Mesenchymal stem cell (in vitro differentiated cells and primary cell): Measurements from ENCODE around the gene DSCAML1.

Source experiments
- DNase-seq: peaks from one replicate; pipeline ENCODE4 v3.0.0-alpha.2; 2013
- H2AFZ ChIP-seq: one replicate; pipeline ENCODE4 v1.6.1; 2013; ENCODE audit warnings: low read depth, mild to moderate bottlenecking, control low read depth, inconsistent platforms, low read length, moderate library complexity
- H2AK5ac ChIP-seq: 2 replicates; pipeline ENCODE4 v1.6.1; 2013; ENCODE audit warnings: low read length, moderate library complexity, mild to moderate bottlenecking, inconsistent platforms; ENCODE audit not compliant: severe bottlenecking
- H2BK120ac ChIP-seq: one replicate; pipeline ENCODE4 v1.6.1; 2013; ENCODE audit warnings: low read depth, mild to moderate bottlenecking, inconsistent platforms, low read length, moderate library complexity
- H2BK12ac ChIP-seq, 2 experiments: one replicate each; pipeline ENCODE4 v1.6.1; 2013; ENCODE audit warnings: inconsistent platforms in 2 of 2, low read length in 2 of 2, mild to moderate bottlenecking in 2 of 2, moderate library complexity in 2 of 2, control low read depth in 1 of 2
- H2BK15ac ChIP-seq: one replicate; pipeline ENCODE4 v1.6.1; 2013; ENCODE audit warnings: mild to moderate bottlenecking, low read depth, inconsistent platforms; ENCODE audit not compliant: poor library complexity, severe bottlenecking
- H2BK5ac ChIP-seq: 2 replicates; pipeline ENCODE4 v1.6.1; 2013; ENCODE audit warnings: low read depth, mild to moderate bottlenecking, low read length, control low read depth, inconsistent platforms; ENCODE audit not compliant: poor library complexity, severe bottlenecking
- H3K14ac ChIP-seq, 2 experiments: one replicate each; pipeline ENCODE4 v1.6.1; 2013; ENCODE audit warnings: inconsistent platforms in 2 of 2, low read length in 2 of 2, control low read depth in 1 of 2, mild to moderate bottlenecking in 1 of 2, moderate library complexity in 1 of 2
- H3K18ac ChIP-seq, 2 experiments: one replicate each; pipeline ENCODE4 v1.6.1; 2013; ENCODE audit warnings: inconsistent platforms in 2 of 2, low read length in 2 of 2, control low read depth in 1 of 2, low read depth in 1 of 2, mild to moderate bottlenecking in 1 of 2
- H3K23ac ChIP-seq, 2 experiments: one replicate each; pipeline ENCODE4 v1.6.1; 2013; ENCODE audit warnings: inconsistent platforms in 2 of 2, low read length in 2 of 2, mild to moderate bottlenecking in 2 of 2, moderate library complexity in 2 of 2, control low read depth in 1 of 2
- H3K27ac ChIP-seq: 2 replicates; pipeline ENCODE4 v1.5.1; 2013; ENCODE audit warnings: mild to moderate bottlenecking, moderate library complexity, low read length, control low read depth, inconsistent platforms; ENCODE audit not compliant: poor library complexity, severe bottlenecking
- H3K27me3 ChIP-seq, 2 experiments: 2 replicates each; pipeline versions ENCODE4 v1.6.1 to v1.7.0; 2013; ENCODE audit warnings: low read length in 2 of 2, mild to moderate bottlenecking in 2 of 2, moderate library complexity in 2 of 2, control low read depth in 1 of 2, inconsistent platforms in 1 of 2; ENCODE audit not compliant: control insufficient read depth in 1 of 2, insufficient read depth in 1 of 2
- H3K36me3 ChIP-seq, 2 experiments: 2 replicates each; pipeline versions ENCODE4 v1.6.1 to v1.7.0; 2013; ENCODE audit warnings: low read length in 2 of 2, control low read depth in 1 of 2, inconsistent platforms in 1 of 2, low read depth in 1 of 2, mild to moderate bottlenecking in 1 of 2; ENCODE audit not compliant: insufficient read depth in 2 of 2, control insufficient read depth in 1 of 2
- H3K4ac ChIP-seq, 2 experiments: one replicate each; pipeline ENCODE4 v1.6.1; 2013; ENCODE audit warnings: inconsistent platforms in 2 of 2, low read length in 2 of 2, mild to moderate bottlenecking in 2 of 2, moderate library complexity in 2 of 2, control low read depth in 1 of 2, low read depth in 1 of 2
- H3K4me1 ChIP-seq: 2 replicates; pipeline ENCODE4 v1.6.1; 2013; ENCODE audit warnings: low read depth, low read length, control low read depth; ENCODE audit not compliant: control insufficient read depth, insufficient read depth
- H3K4me2 ChIP-seq: 2 replicates; pipeline ENCODE4 v1.6.1; 2013; ENCODE audit warnings: low read length, mild to moderate bottlenecking, inconsistent platforms; ENCODE audit not compliant: poor library complexity, severe bottlenecking
- H3K4me3 ChIP-seq, 2 experiments: 2 replicates each; pipeline versions ENCODE4 v1.5.1 to v1.7.0; 2013; ENCODE audit warnings: low read length in 2 of 2, mild to moderate bottlenecking in 2 of 2, control low read depth in 1 of 2, low read depth in 1 of 2; ENCODE audit not compliant: insufficient read depth in 1 of 2
- H3K79me1 ChIP-seq: replicated peaks from 2 replicates; pipeline ENCODE4 v1.6.1; 2013; ENCODE audit warnings: mild to moderate bottlenecking, control low read depth, low read length, inconsistent platforms; ENCODE audit not compliant: poor library complexity, severe bottlenecking
- H3K9ac ChIP-seq: 2 replicates; pipeline ENCODE4 v1.7.0; 2013; ENCODE audit warnings: mild to moderate bottlenecking, low read length, moderate library complexity
- H3K9me3 ChIP-seq: 2 replicates; pipeline ENCODE4 v1.7.0; 2013; ENCODE audit warnings: mild to moderate bottlenecking, low read length; ENCODE audit not compliant: control insufficient read depth
- H4K8ac ChIP-seq: one replicate; pipeline ENCODE4 v1.6.1; 2013; ENCODE audit warnings: inconsistent platforms, mild to moderate bottlenecking, low read length, moderate library complexity
- H4K91ac ChIP-seq: one replicate; pipeline ENCODE4 v1.6.1; 2013; ENCODE audit warnings: mild to moderate bottlenecking, low read length, inconsistent platforms
- WGBS: methylation state at CpG from one replicate; pipeline ENCODE4 v1.1.7; 2013; ENCODE audit warnings: mixed read lengths; 5-methylcytosine and 5-hydroxymethylcytosine counted together

DSCAML1 gene

DNA sequence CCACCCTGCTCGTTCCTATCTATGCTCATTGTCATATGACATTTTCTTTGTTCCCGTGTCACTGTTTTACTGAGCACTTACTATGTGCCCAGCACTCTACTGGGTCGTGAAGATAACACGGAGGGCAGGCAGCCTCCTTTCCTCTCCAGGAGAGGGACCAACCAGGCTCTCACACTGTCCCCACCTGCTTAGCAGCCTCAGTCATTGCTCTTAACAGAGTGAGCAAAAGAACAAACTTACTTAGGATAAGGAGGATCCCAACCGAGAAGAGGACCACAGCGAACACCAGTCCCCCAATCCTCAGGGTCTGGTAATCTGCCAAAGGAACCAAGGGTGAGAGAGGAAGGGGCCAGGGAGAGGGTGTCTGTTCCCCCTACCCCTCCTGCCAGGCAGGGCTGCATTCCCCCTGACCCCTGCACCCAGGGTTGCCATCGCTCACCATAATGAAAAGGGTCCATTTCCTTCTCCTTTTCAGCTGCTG, 44.6 kb upstream of the DSCAML1 start:
- no peak overlapping the region for H3K27ac ChIP-seq
- no peak overlapping the region for H2BK120ac ChIP-seq
- WGBS: 92% methylated on average over 7 of the region's 7 CpGs
- H3K4me3 ChIP-seq: no peak overlapping the region
- no peaks in the 10 kb centered on the region for H3K9me3 ChIP-seq
- H3K4me1 ChIP-seq: peaks cover 15% of the 10 kb centered on the region
- peaks cover 0 to 39% of the 10 kb centered on the region in 2 experiments for H3K36me3 ChIP-seq
- H3K14ac ChIP-seq: no peak overlapping the region
- no peak overlapping the region for H3K4ac ChIP-seq
- no peak overlapping the region for H3K23ac ChIP-seq
- no peak overlapping the region for H3K18ac ChIP-seq
- peaks cover 2% of the 10 kb centered on the region for H3K79me1 ChIP-seq
- no peak overlapping the region for H2AK5ac ChIP-seq
- H3K9ac ChIP-seq: no peak overlapping the region
- DNase-seq: no peak
- H4K8ac ChIP-seq: no peak overlapping the region
- H2AFZ ChIP-seq: no peak overlapping the region
- no peak overlapping the region for H2BK15ac ChIP-seq
- H4K91ac ChIP-seq: no peak overlapping the region
- H2BK12ac ChIP-seq: no peak overlapping the region
- no peak overlapping the region for H2BK5ac ChIP-seq
- peaks cover 0 to 49% of the 10 kb centered on the region in 2 experiments for H3K27me3 ChIP-seq
- H3K4me2 ChIP-seq: no peak overlapping the region

GRCh38 chr11:117840881-117841550, 44.0 kb upstream of the DSCAML1 start:
- peaks cover 0 to 54% of the 10 kb centered on the region in 2 experiments for H3K27me3 ChIP-seq
- H3K36me3 ChIP-seq: peaks cover 0 to 39% of the 10 kb centered on the region in 2 experiments
- H2AFZ ChIP-seq: no peak overlapping the region
- no peak overlapping the region for H3K23ac ChIP-seq
- 91% methylated on average over 11 of the region's 11 CpGs for WGBS
- no peak overlapping the region for H2BK120ac ChIP-seq
- DNase-seq: no peak
- H3K18ac ChIP-seq: no peak overlapping the region
- H2BK5ac ChIP-seq: no peak overlapping the region
- no peak overlapping the region for H3K27ac ChIP-seq
- no peak overlapping the region for H4K8ac ChIP-seq
- no peak overlapping the region for H3K14ac ChIP-seq
- H3K4me3 ChIP-seq: no peak overlapping the region
- no peak overlapping the region for H2BK15ac ChIP-seq
- H3K4me1 ChIP-seq: peaks cover 15% of the 10 kb centered on the region
- H3K9ac ChIP-seq: no peak overlapping the region
- H3K4me2 ChIP-seq: no peak overlapping the region
- H3K9me3 ChIP-seq: no peaks in the 10 kb centered on the region
- H2BK12ac ChIP-seq: no peak overlapping the region
- no peak overlapping the region for H3K4ac ChIP-seq
- peaks cover 2% of the 10 kb centered on the region for H3K79me1 ChIP-seq
- H2AK5ac ChIP-seq: no peak overlapping the region
- H4K91ac ChIP-seq: no peak overlapping the region

GRCh38 chr11:117839936-117840813, 43.2 kb upstream of the DSCAML1 start:
- Histone ChIP-seq H3K9me3 (no peaks in the 10 kb centered on the region), H3K4ac (no peak overlapping the region), H3K4me1 (peaks cover 15% of the 10 kb centered on the region), H3K23ac (no peak overlapping the region), H2BK120ac (no peak overlapping the region), H3K18ac (no peak overlapping the region), H3K27ac (no peak overlapping the region), H3K14ac (peak overlapping the region in 1 of 2 experiments; percentile 61), H2AK5ac (no peak overlapping the region), H4K8ac (no peak overlapping the region), H3K36me3 (peaks cover 0 to 41% of the 10 kb centered on the region in 2 experiments), H2BK5ac (no peak overlapping the region), H4K91ac (no peak overlapping the region), H3K79me1 (peaks cover 2% of the 10 kb centered on the region), H3K4me2 (no peak overlapping the region), H3K27me3 (peaks cover 0 to 60% of the 10 kb centered on the region in 2 experiments), H2BK15ac (no peak overlapping the region), H2AFZ (no peak overlapping the region), H2BK12ac (no peak overlapping the region), H3K4me3 (no peak overlapping the region), H3K9ac (no peak overlapping the region)
- no peak for DNase-seq
- WGBS: 95% methylated on average over 10 of the region's 10 CpGs

DNA sequence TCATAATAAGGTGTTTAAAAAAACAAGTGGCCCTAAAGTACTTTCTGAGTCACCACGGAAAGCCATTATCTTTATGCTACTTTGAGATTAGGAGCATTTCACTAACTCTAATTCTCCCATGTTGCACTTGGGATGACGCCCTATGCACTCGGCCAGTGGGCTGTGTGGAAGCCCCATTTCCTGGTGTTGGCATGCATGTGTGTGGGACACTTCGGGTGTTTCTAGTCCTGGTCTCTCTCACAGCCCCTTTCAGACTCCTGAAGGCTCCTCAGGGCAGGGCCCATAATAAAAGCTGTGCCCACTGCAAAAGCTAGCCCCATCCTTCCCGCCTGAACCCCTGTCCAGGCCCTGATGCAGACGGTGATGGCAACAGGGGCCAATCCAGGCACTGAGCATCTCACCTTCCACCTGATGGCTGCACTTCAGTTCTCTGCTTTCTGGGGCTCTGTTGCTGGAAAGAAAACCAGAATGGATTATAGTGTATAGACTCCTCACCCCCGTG, 42.4 kb upstream of the DSCAML1 start:
- no peak overlapping the region for H2BK5ac ChIP-seq
- H2AFZ ChIP-seq: no peak overlapping the region
- no peak overlapping the region for H3K4me3 ChIP-seq
- no peak overlapping the region for H3K18ac ChIP-seq
- H2AK5ac ChIP-seq: no peak overlapping the region
- WGBS: 93% methylated on average over 7 of the region's 7 CpGs
- H3K36me3 ChIP-seq: peaks cover 0 to 44% of the 10 kb centered on the region in 2 experiments
- H3K9me3 ChIP-seq: no peaks in the 10 kb centered on the region
- no peak overlapping the region for H3K4me2 ChIP-seq
- no peak for DNase-seq
- H4K91ac ChIP-seq: no peak overlapping the region
- H4K8ac ChIP-seq: no peak overlapping the region
- H3K27me3 ChIP-seq: peaks cover 0 to 66% of the 10 kb centered on the region in 2 experiments
- H2BK120ac ChIP-seq: no peak overlapping the region
- peaks cover 15% of the 10 kb centered on the region for H3K4me1 ChIP-seq
- no peak overlapping the region for H2BK12ac ChIP-seq
- H3K9ac ChIP-seq: no peak overlapping the region
- no peak overlapping the region for H3K27ac ChIP-seq
- no peak overlapping the region for H2BK15ac ChIP-seq
- H3K79me1 ChIP-seq: peaks cover 2% of the 10 kb centered on the region
- H3K23ac ChIP-seq: no peak overlapping the region
- H3K4ac ChIP-seq: no peak overlapping the region
- H3K14ac ChIP-seq: no peak overlapping the region
